ENCODE data around the gene ANKRD12.
"Not testable (repeated sequence)": the region's sequence is repeated elsewhere in the genome, so short reads cannot be mapped to it uniquely, and the experiment has no call there.

The ANKRD12 gene

GRCh38 chr18:9234528-9234927 is 97.9 kb downstream of the ANKRD12 start:
- no peak for DNase-seq

GRCh38 chr18:9237981-9238380 is 101.4 kb downstream of the ANKRD12 start:
- no peak for DNase-seq

- no peak for DNase-seq
These were observed 103.1 kb downstream of the ANKRD12 start for GRCh38 chr18:9239720-9240119.

DNA sequence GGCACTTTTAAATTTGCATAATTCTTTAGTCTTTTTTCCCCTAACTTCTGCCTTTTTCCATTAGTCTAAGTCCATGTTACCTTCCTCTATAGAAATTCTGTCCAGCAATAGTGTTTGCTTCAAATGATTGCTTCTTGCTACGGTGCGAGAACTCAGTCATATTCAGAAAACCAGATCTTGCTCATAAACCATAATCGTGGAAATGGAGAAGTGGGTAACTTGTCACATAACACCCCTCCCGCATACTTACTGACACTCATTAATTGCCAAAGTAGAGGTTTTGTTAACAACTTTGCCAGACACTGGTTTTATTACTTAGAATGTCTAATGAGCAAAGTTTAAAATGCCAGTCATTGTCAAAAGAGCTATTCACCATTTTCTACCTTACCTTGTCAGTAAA is 103.7 kb downstream of the ANKRD12 start:
- DNase-seq: no peak

DNA sequence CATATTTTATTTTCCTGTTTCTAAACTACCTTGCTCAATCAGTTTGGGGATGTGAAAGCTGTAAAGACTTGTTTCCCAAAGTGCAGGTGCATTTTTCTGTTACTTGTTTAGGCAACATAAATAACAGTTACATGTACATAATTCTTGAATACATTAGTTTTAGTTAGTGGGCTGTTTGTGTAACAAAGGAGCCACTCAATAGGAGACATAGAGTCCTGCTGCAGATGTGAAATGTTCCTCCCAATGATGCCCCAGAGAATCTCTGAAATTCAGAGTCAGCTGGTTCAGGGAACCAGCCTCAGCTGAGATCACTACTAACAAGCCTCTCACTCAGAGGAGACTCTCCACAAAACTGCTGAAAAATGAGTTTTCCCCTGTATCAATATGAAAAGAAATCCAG is 106.4 kb downstream of the ANKRD12 start:
- no peak for DNase-seq

- no peak for DNase-seq
These were observed 107.8 kb downstream of the ANKRD12 start for GRCh38 chr18:9244376-9244775.

GRCh38 chr18:9248661-9249060 is 112.1 kb downstream of the ANKRD12 start:
- DNase-seq: no peak

DNA sequence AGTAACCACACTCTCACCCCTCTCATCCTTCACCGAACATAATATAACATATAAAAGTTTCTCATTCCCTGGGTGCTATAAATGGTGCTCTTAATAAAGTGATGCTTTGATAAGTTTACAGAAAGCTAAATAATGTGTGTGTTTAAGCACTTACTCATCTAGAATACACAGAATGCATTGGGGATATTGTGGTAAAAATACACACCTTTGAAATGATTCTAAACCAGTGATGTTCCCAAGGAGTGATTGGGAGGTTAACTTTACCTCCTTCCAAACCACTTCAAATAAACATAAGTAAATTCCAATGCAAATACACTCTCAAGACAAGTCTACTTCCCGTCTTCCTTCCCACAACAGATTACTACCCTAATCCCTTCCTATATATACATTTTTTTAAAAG is 112.7 kb downstream of the ANKRD12 start:
- no peak for DNase-seq

DNA sequence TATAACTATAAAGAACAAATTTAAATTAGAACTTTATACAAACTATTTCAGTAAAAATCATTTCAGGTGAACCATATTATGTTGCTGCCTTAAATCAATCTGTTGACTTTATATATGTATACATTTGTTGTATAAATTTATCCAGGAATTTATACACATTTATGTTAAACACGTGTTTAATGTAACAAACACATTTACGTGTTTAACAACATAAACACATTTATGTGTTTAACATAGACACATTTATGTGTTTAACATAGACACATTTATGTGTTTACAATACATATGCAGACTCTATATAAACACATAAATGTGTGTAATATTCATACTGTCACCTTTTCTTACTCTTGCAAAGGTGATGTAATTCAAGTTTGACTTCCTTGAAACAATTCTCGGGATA is 122.6 kb downstream of the ANKRD12 start:
- DNase-seq: no peak

DNA sequence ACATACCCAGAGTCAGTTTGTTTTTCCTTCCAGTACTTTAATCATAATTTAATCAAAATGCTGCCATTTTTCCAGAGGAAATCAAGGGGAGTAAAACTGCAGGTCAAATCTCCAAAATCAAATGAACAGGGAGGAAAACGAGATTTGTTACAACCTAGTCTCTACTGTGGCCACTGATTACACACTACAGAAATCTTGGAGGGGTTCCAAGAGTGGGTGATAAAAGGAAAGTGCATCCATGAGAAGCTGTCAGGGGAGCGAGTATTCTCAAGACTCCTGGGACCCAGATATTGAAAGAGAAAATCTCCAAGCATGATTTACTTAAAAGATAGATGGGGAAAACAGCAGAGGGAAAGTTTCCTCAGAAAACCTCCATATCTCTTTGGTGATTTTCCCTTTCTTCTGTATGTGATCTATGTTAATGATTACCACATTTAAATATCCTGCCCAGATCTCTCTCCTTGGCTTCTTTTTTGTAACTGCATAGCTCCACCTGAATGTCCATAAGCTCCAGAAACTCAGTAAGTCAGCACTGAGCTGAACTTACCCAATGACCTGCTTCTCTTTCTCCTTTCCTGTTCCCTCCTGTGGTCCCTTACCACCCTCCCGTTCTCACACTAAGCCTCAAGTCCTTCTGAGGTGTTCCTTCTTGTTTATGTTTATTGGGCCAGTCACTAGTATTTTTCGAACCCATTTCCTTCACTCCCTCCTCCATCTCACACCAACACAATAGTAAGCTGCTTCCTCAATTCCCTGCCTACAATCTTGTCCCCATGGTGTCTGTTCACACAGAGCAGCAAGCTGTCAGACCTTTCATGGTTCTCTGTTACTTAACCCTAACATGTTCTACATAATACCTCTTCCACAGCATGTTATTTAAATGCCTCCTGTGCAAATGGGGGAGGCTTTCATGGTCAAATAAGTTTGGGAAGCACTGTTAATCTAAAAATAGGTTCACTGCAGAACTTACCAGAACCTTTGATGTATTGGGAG is 124.1 kb downstream of the ANKRD12 start:
- no peak for DNase-seq

- no peak for DNase-seq
These were observed 126.7 kb downstream of the ANKRD12 start for GRCh38 chr18:9263264-9263663.

- not testable (repeated sequence) for DNase-seq
These were observed 128.2 kb downstream of the ANKRD12 start for GRCh38 chr18:9264797-9265196.

- DNase-seq: no peak
These were observed 136.6 kb downstream of the ANKRD12 start for GRCh38 chr18:9273221-9273620.

GRCh38 chr18:9275890-9276289 is 139.3 kb downstream of the ANKRD12 start:
- DNase-seq: no peak

GRCh38 chr18:9278028-9278427 is 141.4 kb downstream of the ANKRD12 start:
- no peak for DNase-seq

DNA sequence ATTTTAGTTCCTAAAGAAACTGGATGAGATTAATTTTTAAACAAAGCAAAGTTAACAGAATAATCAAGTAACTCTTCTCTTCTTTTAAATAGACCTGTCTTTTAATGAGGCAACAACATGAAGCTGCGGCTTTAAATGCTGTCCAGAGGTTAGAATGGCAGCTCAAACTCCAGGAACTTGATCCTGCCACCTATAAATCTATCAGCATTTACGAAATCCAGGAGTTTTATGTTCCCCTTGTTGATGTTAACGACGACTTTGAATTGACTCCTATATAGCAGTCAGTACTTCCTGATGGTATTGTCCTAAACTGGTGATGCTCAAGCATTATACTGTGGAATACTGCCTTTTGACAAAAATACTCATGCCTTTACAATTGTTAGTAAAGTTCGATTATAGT is 144.3 kb downstream of the ANKRD12 start:
- DNase-seq: no peak

DNA sequence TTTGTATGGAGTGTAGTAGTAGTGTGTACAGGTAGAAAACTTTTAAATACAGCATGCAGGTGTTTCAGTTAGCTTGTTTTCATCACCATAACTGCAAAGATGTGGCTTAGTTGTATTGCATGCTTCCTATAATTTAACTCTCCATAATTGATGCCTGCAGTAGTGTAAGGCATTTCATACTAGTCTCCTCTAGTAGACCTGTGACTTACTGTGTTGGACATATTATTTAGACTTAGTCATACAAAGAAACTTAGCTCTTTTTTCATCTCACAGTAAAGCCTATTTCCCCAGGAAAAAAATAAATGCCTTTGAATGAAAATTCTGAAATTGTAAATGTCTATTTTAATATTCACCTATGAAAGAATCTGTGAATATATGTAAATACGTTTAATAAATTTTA is 145.2 kb downstream of the ANKRD12 start:
- DNase-seq: no peak

- DNase-seq: no peak
These were observed 147.2 kb downstream of the ANKRD12 start for GRCh38 chr18:9283791-9284190.

GRCh38 chr18:9285604-9286003 is 149.0 kb downstream of the ANKRD12 start:
- no peak for DNase-seq

DNA sequence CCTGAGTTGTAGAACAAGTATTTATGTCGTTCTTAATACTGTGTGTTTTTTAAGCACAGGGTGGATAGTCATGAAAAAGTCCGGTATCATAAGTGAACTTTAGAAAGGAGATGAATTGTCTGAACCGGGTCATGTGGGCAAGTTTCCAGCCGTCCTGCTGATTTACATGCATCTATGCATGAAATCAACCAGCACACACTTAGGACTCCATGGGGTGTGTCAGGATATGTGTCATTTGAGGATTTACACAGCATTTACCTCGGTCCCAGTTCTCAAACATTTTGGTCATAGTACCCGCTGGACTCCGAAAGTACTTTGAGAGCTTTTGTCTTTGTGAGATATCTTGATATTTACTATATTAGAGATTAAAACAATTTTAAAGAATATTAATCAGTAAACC is 150.5 kb downstream of the ANKRD12 start:
- DNase-seq: no peak

DNA sequence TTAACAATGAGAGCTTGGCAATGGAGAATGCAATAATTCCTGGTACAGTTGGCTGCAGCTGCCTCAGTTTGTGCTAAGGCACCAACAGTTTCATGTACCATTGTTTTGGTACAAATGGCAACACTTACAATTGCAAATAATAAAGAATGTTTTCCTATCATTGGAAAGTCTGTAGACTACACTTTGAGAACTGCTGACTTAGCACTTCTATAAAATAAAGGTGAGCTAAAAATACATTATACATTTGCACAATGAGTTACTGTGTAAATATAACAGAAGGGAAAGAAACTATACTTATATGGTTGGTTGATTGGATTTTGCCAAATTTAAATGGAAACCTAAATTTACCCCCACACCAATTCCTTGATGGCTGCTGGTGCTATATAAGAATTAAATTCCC is 153.1 kb downstream of the ANKRD12 start:
- DNase-seq: no peak

DNA sequence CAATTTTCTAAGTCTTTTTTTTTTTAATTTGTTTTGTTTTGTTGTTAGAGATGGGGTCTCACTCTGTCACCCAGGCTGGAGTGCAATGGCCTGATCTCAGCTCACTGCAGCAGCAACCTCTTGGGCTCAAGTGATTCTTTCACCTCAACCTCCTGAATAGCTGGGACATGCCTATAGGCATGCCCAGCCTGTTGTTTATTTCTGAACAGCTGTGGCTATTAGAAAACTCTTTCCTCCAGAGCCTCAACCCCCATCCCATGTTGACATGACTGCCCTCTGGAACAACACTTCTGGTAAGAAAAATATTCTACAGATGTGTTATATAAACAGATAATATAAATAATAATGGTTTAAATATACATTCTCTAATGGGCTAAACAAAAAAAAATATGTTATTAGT is 153.6 kb downstream of the ANKRD12 start:
- DNase-seq: no peak

- no peak for DNase-seq
These were observed 155.5 kb downstream of the ANKRD12 start for GRCh38 chr18:9292047-9292446.

DNA sequence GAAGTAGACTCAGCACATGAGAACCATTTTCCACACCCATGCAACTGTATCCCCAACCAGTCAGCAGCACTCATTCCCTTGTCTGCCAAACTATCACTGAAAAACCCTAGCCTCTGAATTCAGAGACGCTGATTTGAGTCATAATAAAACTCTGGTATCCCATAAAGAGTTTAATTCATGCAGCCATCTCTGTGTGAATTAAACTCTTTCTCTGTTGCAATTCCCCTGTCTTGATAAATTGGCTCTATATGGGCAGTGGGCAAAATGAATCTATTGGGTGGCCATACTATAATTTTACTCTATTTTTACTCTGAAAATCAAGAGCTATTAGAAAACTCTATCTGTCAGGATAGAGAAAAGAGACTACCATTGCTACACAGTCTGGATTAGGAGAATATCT is 157.4 kb downstream of the ANKRD12 start:
- DNase-seq: no peak

Data from CD4-positive, alpha-beta T cell treated with Interleukin-21 for 1 hour (primary cell).